ENCODE data around the gene TPRG1.

The TPRG1 gene

DNA sequence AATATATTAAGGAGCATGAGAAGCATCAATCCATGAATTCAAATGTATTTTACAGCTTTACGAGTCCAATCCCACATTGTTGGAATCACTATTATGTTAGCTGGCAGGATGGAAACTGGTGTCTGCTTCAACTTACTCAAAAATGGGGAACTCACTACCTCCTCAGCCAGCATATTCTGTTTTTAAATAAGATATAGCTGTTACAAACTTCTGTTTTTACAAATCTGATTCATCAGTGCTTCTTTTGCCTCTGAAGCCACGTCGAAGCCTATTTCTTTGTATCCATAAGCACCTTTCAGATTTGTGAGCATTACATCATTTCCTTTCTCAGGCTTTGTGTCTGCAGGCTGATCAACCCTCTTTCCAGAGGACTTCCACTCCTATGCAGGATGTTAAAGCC, 105.9 kb downstream of the TPRG1 start:
- H3K27me3 Mint-ChIP-seq = no peaks in the 10 kb centered on the region
- H3K4me3 Mint-ChIP-seq = no peak overlapping the region
- peaks cover 15% of the 10 kb centered on the region for H3K4me1 Mint-ChIP-seq
- no peak overlapping the region for H3K27ac Mint-ChIP-seq (ENCODE audit: low read depth)
- no peak for ATAC-seq (replicated peaks; ENCODE audit: extremely low read depth, poor library complexity, severe bottlenecking)
- no peaks in the 10 kb centered on the region for H3K9me3 Mint-ChIP-seq
- no peak for DNase-seq (ENCODE audit: low spot score in 2 of 2)
- H3K36me3 Mint-ChIP-seq (ENCODE audit: insufficient read depth) = no peaks in the 10 kb centered on the region

DNA sequence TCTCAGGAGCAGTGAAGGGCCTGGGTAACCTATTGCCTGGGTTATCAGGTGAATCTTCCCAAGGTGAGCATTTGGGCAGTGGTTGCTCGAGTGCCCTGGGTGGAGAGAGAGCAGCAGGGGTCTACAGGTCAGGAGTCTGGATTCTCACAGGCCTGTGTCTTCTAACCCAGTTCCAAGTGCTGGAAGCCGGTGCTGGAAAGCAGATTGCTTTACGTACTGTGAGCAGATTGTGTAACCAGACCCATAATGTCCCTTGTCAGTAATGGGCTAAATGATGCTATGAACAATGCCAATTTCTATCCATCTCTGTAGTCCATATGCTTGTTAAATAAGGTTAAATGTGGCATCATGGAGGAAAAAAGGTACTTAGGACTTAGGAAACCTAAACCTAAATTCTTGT, 106.5 kb downstream of the TPRG1 start:
- Mint-ChIP-seq H3K4me3 (no peak overlapping the region), H3K36me3 (ENCODE audit: insufficient read depth) (no peaks in the 10 kb centered on the region), H3K27me3 (no peaks in the 10 kb centered on the region), H3K9me3 (no peaks in the 10 kb centered on the region), H3K27ac (ENCODE audit: low read depth) (no peak overlapping the region), H3K4me1 (peaks cover 13% of the 10 kb centered on the region)
- ATAC-seq (replicated peaks; ENCODE audit: extremely low read depth, poor library complexity, severe bottlenecking) (no peak), DNase-seq (ENCODE audit: low spot score in 2 of 2) (no peak)

GRCh38 chr3:189282189-189282588, 110.4 kb downstream of the TPRG1 start:
- H3K9me3 Mint-ChIP-seq = no peaks in the 10 kb centered on the region
- H3K4me3 Mint-ChIP-seq = no peak overlapping the region
- H3K27ac Mint-ChIP-seq (ENCODE audit: low read depth) = no peak overlapping the region
- no peaks in the 10 kb centered on the region for H3K36me3 Mint-ChIP-seq (ENCODE audit: insufficient read depth)
- no peaks in the 10 kb centered on the region for H3K27me3 Mint-ChIP-seq
- ATAC-seq (replicated peaks; ENCODE audit: extremely low read depth, poor library complexity, severe bottlenecking) (no peak), DNase-seq (ENCODE audit: low spot score in 2 of 2) (no peak)
- peaks cover 20% of the 10 kb centered on the region for H3K4me1 Mint-ChIP-seq

- Mint-ChIP-seq H3K27ac (ENCODE audit: low read depth) (no peak overlapping the region), H3K4me1 (peaks cover 20% of the 10 kb centered on the region), H3K4me3 (no peak overlapping the region), H3K27me3 (no peaks in the 10 kb centered on the region), H3K9me3 (no peaks in the 10 kb centered on the region), H3K36me3 (ENCODE audit: insufficient read depth) (no peaks in the 10 kb centered on the region)
- DNase-seq (ENCODE audit: low spot score in 2 of 2) = no peak
- ATAC-seq (replicated peaks; ENCODE audit: extremely low read depth, poor library complexity, severe bottlenecking) = no peak
These were observed 111.0 kb downstream of the TPRG1 start for GRCh38 chr3:189282741-189283140.

DNA sequence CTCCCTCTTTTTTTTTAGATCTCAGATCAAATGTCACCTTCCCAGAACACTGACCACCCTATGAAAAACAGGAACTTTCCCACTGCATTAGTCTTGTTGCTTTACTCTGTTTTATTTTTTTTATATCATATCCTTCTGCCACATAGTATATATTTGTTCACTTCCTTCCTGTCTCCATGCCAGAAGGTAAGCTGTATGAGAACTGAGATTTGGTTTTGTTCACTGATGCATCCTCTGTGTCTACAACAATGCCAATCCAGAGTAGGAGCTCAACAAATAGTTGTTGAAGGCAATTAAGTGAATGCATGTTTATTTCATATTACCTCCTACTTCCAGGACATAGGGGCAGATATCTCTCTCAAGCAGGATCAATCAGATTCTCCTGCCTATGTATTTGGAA, 114.4 kb downstream of the TPRG1 start:
- peak overlapping the region; percentile 70 for H3K27ac Mint-ChIP-seq (ENCODE audit: low read depth)
- peak; percentile 40 for ATAC-seq (replicated peaks; ENCODE audit: extremely low read depth, poor library complexity, severe bottlenecking)
- H3K36me3 Mint-ChIP-seq (ENCODE audit: insufficient read depth) = no peaks in the 10 kb centered on the region

DNA sequence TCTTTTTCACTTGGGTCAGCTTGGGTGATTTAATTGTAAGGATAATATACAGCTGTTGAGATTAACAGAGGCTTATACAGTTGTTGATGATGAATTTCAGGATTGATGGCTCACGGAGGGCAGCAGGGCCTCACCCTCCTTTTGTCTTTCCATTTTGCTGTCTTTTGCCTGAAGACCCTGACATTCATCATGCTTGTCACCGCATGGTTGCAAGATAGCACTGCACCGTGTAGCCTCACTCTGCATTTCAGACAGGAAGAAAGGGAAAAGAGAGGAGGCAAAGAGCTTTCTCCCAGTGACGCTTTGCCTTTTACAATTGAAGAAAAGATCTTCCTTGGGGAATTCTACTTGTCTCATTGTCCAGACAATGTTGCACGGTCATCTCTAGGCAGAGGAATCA, 115.1 kb downstream of the TPRG1 start:
- Mint-ChIP-seq H3K27ac (ENCODE audit: low read depth) (no peak overlapping the region), H3K9me3 (no peaks in the 10 kb centered on the region), H3K4me1 (peaks cover 29% of the 10 kb centered on the region), H3K4me3 (no peak overlapping the region), H3K27me3 (no peaks in the 10 kb centered on the region), H3K36me3 (ENCODE audit: insufficient read depth) (no peaks in the 10 kb centered on the region)
- ATAC-seq (replicated peaks; ENCODE audit: extremely low read depth, poor library complexity, severe bottlenecking) = no peak
- no peak for DNase-seq (ENCODE audit: low spot score in 2 of 2)

More for the DNA sequence above, 114.4 kb downstream of the TPRG1 start:
- Mint-ChIP-seq H3K4me3 (no peak overlapping the region), H3K9me3 (no peaks in the 10 kb centered on the region), H3K4me1 (peaks cover 29% of the 10 kb centered on the region), H3K27me3 (no peaks in the 10 kb centered on the region)
- no peak for DNase-seq (ENCODE audit: low spot score in 2 of 2)

- ATAC-seq (replicated peaks; ENCODE audit: extremely low read depth, poor library complexity, severe bottlenecking) = no peak
These were observed 116.8 kb downstream of the TPRG1 start for GRCh38 chr3:189288348-189289235.

GRCh38 chr3:189289251-189289650, 117.5 kb downstream of the TPRG1 start:
- Mint-ChIP-seq H3K4me3 (no peak overlapping the region), H3K4me1 (peaks cover 29% of the 10 kb centered on the region), H3K27ac (ENCODE audit: low read depth) (no peak overlapping the region), H3K36me3 (ENCODE audit: insufficient read depth) (no peaks in the 10 kb centered on the region), H3K27me3 (no peaks in the 10 kb centered on the region), H3K9me3 (no peaks in the 10 kb centered on the region)
- DNase-seq (ENCODE audit: low spot score in 2 of 2) (no peak), ATAC-seq (replicated peaks; ENCODE audit: extremely low read depth, poor library complexity, severe bottlenecking) (no peak)

More at GRCh38 chr3:189288348-189289235, 116.8 kb downstream of the TPRG1 start:
- Mint-ChIP-seq H3K4me1 (peaks cover 29% of the 10 kb centered on the region), H3K36me3 (ENCODE audit: insufficient read depth) (no peaks in the 10 kb centered on the region), H3K27me3 (no peaks in the 10 kb centered on the region), H3K4me3 (no peak overlapping the region), H3K27ac (ENCODE audit: low read depth) (no peak overlapping the region), H3K9me3 (no peaks in the 10 kb centered on the region)
- no peak for DNase-seq (ENCODE audit: low spot score in 2 of 2)

DNA sequence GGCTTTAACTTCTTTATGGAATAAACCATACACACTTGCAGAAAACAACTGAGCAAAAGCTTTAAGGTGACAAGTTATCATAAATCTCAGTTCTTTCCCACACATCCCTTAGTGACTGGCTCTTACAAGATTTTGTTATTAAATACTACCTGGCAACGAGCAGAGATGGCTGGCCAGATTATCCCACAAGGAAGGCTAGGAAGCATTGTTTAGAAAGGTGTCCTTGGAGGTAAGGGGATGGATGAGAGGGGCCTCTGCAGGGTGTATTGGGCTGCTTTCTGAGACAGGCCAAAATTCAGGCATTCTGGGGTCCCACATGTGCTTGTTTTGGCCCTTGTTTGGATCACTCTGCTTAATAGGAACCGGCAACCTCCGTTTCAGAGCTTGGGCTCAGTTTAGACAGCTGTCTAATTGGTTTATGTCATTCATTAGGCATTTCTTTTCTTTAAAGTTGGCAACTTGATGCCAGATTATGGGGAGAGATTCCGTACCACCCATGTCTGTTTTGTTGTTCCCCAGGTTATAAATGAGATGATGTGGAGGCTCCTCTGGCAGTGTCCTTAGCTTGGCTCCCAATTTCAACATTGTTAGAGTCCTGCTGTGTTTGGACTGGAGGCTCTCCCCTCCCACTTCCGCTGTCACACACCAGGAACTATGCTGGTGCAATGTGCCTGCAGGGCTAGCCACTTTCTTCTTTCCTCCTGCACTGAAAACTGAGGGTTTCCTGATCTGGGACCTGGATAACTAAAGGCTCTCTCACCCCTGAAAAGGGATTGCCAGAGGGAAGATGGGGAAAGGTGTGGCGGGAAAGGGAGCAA, 121.1 kb downstream of the TPRG1 start:
- no peak for DNase-seq (ENCODE audit: low spot score in 2 of 2)
- no peaks in the 10 kb centered on the region for H3K9me3 Mint-ChIP-seq
- H3K4me3 Mint-ChIP-seq = no peak overlapping the region
- H3K36me3 Mint-ChIP-seq (ENCODE audit: insufficient read depth) = peaks cover 3% of the 10 kb centered on the region
- H3K27me3 Mint-ChIP-seq = no peaks in the 10 kb centered on the region
- no peak overlapping the region for H3K27ac Mint-ChIP-seq (ENCODE audit: low read depth)
- no peak for ATAC-seq (replicated peaks; ENCODE audit: extremely low read depth, poor library complexity, severe bottlenecking)
- peaks cover 21% of the 10 kb centered on the region for H3K4me1 Mint-ChIP-seq

- H3K9me3 Mint-ChIP-seq = no peaks in the 10 kb centered on the region
- H3K4me1 Mint-ChIP-seq = peaks cover 8% of the 10 kb centered on the region
- H3K27ac Mint-ChIP-seq (ENCODE audit: low read depth) = no peak overlapping the region
- peaks cover 3% of the 10 kb centered on the region for H3K36me3 Mint-ChIP-seq (ENCODE audit: insufficient read depth)
- no peak for ATAC-seq (replicated peaks; ENCODE audit: extremely low read depth, poor library complexity, severe bottlenecking)
- H3K4me3 Mint-ChIP-seq = no peak overlapping the region
- no peak for DNase-seq (ENCODE audit: low spot score in 2 of 2)
- no peaks in the 10 kb centered on the region for H3K27me3 Mint-ChIP-seq
These were observed 122.9 kb downstream of the TPRG1 start for GRCh38 chr3:189294649-189295048.

- no peak overlapping the region for H3K4me3 Mint-ChIP-seq
- H3K4me1 Mint-ChIP-seq = peaks cover 8% of the 10 kb centered on the region
- ATAC-seq (replicated peaks; ENCODE audit: extremely low read depth, poor library complexity, severe bottlenecking) (no peak), DNase-seq (ENCODE audit: low spot score in 2 of 2) (no peak)
- H3K9me3 Mint-ChIP-seq = no peaks in the 10 kb centered on the region
- H3K36me3 Mint-ChIP-seq (ENCODE audit: insufficient read depth) = peaks cover 3% of the 10 kb centered on the region
- no peak overlapping the region for H3K27ac Mint-ChIP-seq (ENCODE audit: low read depth)
- H3K27me3 Mint-ChIP-seq = no peaks in the 10 kb centered on the region
These were observed 123.3 kb downstream of the TPRG1 start for GRCh38 chr3:189295089-189295488.

DNA sequence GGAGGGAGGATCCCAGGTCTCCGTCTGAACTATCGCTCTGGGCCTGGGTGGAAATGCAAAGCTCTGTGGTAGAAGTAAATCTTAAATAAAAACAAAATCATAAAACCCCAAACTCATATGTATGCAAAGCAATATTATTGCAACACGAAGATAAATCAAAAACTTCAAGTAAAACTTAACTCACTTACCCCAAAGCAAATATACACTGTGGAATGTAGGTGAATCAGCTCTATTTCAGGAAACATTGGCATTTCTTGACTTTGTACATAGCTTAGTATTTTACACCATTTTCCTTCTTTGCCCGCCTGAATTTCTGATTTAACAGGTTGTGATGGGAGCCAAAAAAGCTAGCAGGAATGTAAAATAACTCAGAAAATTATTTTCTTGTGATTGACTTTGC, 126.2 kb downstream of the TPRG1 start:
- H3K9me3 Mint-ChIP-seq = no peaks in the 10 kb centered on the region
- no peak for ATAC-seq (replicated peaks; ENCODE audit: extremely low read depth, poor library complexity, severe bottlenecking)
- H3K4me3 Mint-ChIP-seq = no peak overlapping the region
- peaks cover 5% of the 10 kb centered on the region for H3K36me3 Mint-ChIP-seq (ENCODE audit: insufficient read depth)
- no peak for DNase-seq (ENCODE audit: low spot score in 2 of 2)
- H3K27ac Mint-ChIP-seq (ENCODE audit: low read depth) = no peak overlapping the region
- peaks cover 15% of the 10 kb centered on the region for H3K4me1 Mint-ChIP-seq
- H3K27me3 Mint-ChIP-seq = no peaks in the 10 kb centered on the region

Measured in central memory CD8-positive, alpha-beta T cell (primary cell).